Neural cell (in vitro differentiated cells): ENCODE measurements around the gene BCAP31. TPM values are rescaled to one million over a fixed set of nuclear protein-coding genes. Genes with fewer than 3 reads are reported as not detected.
A peak's percentile ranks its signal among the peaks of the same experiment; 100 is the strongest.

Experiments used
- H2AFZ ChIP-seq: fragments of 200-600, 300-800 bp; sonication (generic), shearing (Covaris generic); 2 replicates; pipeline ENCODE4 v1.6.0; 2014; ENCODE audit warnings: low read depth, mild to moderate bottlenecking, antibody characterized with exemption, low read length, moderate library complexity
- H3F3A ChIP-seq: fragments of 200-600 bp; shearing (Covaris generic); 2 replicates; pipeline ENCODE4 v1.6.1; 2016; ENCODE audit warnings: mild to moderate bottlenecking, moderate library complexity, mixed read lengths, antibody characterized with exemption, low read length; ENCODE audit not compliant: insufficient read depth, poor library complexity, severe bottlenecking
- H3K27ac ChIP-seq: fragments of 200-600, 300-800 bp; sonication (generic), shearing (Covaris generic); 2 replicates; pipeline ENCODE4 v1.5.1; 2014; ENCODE audit warnings: mild to moderate bottlenecking, low read length, moderate library complexity
- H3K27me3 ChIP-seq: fragments of 300-800, 200-600 bp; sonication (generic), shearing (Covaris generic); 2 replicates; pipeline ENCODE4 v1.6.0; 2014; ENCODE audit warnings: mild to moderate bottlenecking, low read depth, low read length, moderate library complexity; ENCODE audit not compliant: insufficient read depth
- H3K36me3 ChIP-seq: fragments of 300-800, 200-600 bp; sonication (generic), shearing (Covaris generic); 2 replicates; pipeline ENCODE4 v1.5.1; 2014; ENCODE audit warnings: mild to moderate bottlenecking, antibody characterized with exemption, low read length, moderate library complexity; ENCODE audit not compliant: insufficient read depth
- H3K4me2 ChIP-seq: fragments of 300-800, 200-600 bp; sonication (generic), shearing (Covaris generic); 2 replicates; pipeline ENCODE4 v1.6.0; 2014; ENCODE audit warnings: mild to moderate bottlenecking, low read length
- H3K4me3 ChIP-seq: fragments of 300-800, 200-600 bp; sonication (generic), shearing (Covaris generic); 2 replicates; pipeline ENCODE4 v1.5.1; 2014; ENCODE audit warnings: mild to moderate bottlenecking, low read length, moderate library complexity
- H3K79me2 ChIP-seq: fragments of 200-600 bp; shearing (Covaris generic); replicated peaks from 2 replicates; pipeline ENCODE4 v1.6.0; 2014; ENCODE audit warnings: mild to moderate bottlenecking, low read length, moderate library complexity; ENCODE audit not compliant: insufficient read depth
- H3K9ac ChIP-seq: fragments of 300-800, 200-600 bp; sonication (generic), shearing (Covaris generic); 2 replicates; pipeline ENCODE4 v1.6.1; 2016; ENCODE audit warnings: mild to moderate bottlenecking, low read length, mixed read lengths
- H3K9me2 ChIP-seq: fragments of 200-600 bp; shearing (Covaris generic); 2 replicates; pipeline ENCODE4 v1.6.1; 2016; ENCODE audit warnings: mild to moderate bottlenecking, low read length, mixed read lengths; ENCODE audit not compliant: insufficient read depth
- H3K9me3 ChIP-seq: fragments of 200-600, 300-800 bp; sonication (generic), shearing (Covaris generic); 2 replicates; pipeline ENCODE4 v1.6.1; 2016; ENCODE audit warnings: mild to moderate bottlenecking, mixed run types, low read length, moderate library complexity, mixed read lengths
- H4K20me1 ChIP-seq: fragments of 200-600 bp; shearing (Covaris generic); 2 replicates; pipeline ENCODE4 v1.6.1; 2016; ENCODE audit warnings: mild to moderate bottlenecking, mixed run types; ENCODE audit not compliant: insufficient read depth
- EP300 ChIP-seq: fragments of 450-650 bp; conservative IDR thresholded peaks from 2 replicates; pipeline ENCODE4 v1.6.1; 2014; ENCODE audit warnings: antibody characterized with exemption, mild to moderate bottlenecking, moderate library complexity; ENCODE audit not compliant: poor library complexity, severe bottlenecking
- EZH2 ChIP-seq: fragments of 200-600, 300-800 bp; shearing (Covaris generic), sonication (generic); IDR thresholded peaks from 2 replicates; pipeline ENCODE4 v1.6.1; 2014; ENCODE audit warnings: antibody characterized with exemption, low read length, borderline replicate concordance, mild to moderate bottlenecking; ENCODE audit not compliant: insufficient read depth, poor library complexity, severe bottlenecking
- MXI1 ChIP-seq: fragments of 450-650 bp; conservative IDR thresholded peaks from 2 replicates; pipeline ENCODE4 v1.6.1; 2014; ENCODE audit warnings: antibody characterized with exemption, mild to moderate bottlenecking; ENCODE audit not compliant: poor library complexity, severe bottlenecking
- POLR2AphosphoS5 ChIP-seq: IDR thresholded peaks from 2 replicates; pipeline ENCODE4 v1.6.1; 2012
- RAD21 ChIP-seq: fragments of 450-650 bp; conservative IDR thresholded peaks from 2 replicates; pipeline ENCODE4 v1.6.1; 2014; ENCODE audit warnings: antibody characterized with exemption, mild to moderate bottlenecking, moderate library complexity
- REST ChIP-seq: IDR thresholded peaks from 2 replicates; pipeline ENCODE4 v1.6.1; 2012; ENCODE audit warnings: borderline replicate concordance
- SMC3 ChIP-seq: fragments of 450-650 bp; conservative IDR thresholded peaks from 2 replicates; pipeline ENCODE4 v1.6.1; 2014; ENCODE audit warnings: antibody characterized with exemption, mild to moderate bottlenecking, moderate library complexity; ENCODE audit not compliant: poor library complexity
- TAF1 ChIP-seq: IDR thresholded peaks from 2 replicates; pipeline ENCODE4 v1.6.1; 2012; ENCODE audit warnings: low read depth
- polyA plus RNA-seq: library from polyadenylated mRNA; depleted of rRNA; stranded (reverse); fragments of >200 nt; gene quantifications from 2 replicates; pipeline ENCODE4 v1.2.3, GENCODE V29; 2014
- TF ChIP-seq, protein P1 (sequence below): fragments of 450-650 bp; IDR thresholded peaks from 2 replicates; pipeline ENCODE4 v1.5.1; 2014; ENCODE audit warnings: antibody characterized with exemption, mild to moderate bottlenecking, moderate library complexity; ENCODE audit not compliant: poor library complexity, severe bottlenecking

BCAP31 gene
- polyA plus RNA-seq, 1 donor from 2014 or later: 182 TPM

- H3K4me2 ChIP-seq: no peak overlapping the region
- no peaks in the 10 kb centered on the region for H4K20me1 ChIP-seq
- peak overlapping the region; percentile 81 for H3K27ac ChIP-seq
- peak overlapping the region; percentile 69 for H3K9ac ChIP-seq
- no peaks in the 10 kb centered on the region for H3K27me3 ChIP-seq
- H3K4me3 ChIP-seq: peak overlapping the region; percentile 45
- H3K79me2 ChIP-seq: no peaks in the 10 kb centered on the region
- H3K36me3 ChIP-seq: no peaks in the 10 kb centered on the region
- no peak overlapping the region for H2AFZ ChIP-seq
- no peaks in the 10 kb centered on the region for H3K9me3 ChIP-seq
- TF ChIP-seq TAF1: no peak
- TF ChIP-seq MXI1: no peak
- TF ChIP-seq POLR2AphosphoS5: no peak
- TF ChIP-seq EP300: no peak
- no peak for TF ChIP-seq SMC3
- H3K9me2 ChIP-seq: no peaks in the 10 kb centered on the region
- no peaks in the 10 kb centered on the region for H3F3A ChIP-seq
Measured at GRCh38 chrX:153765138-153766079, 41.2 kb upstream of the BCAP31 start.

GRCh38 chrX:153764786-153765137 lies 40.6 kb upstream of the BCAP31 start:
- Histone ChIP-seq H3K27ac (no peak overlapping the region), H3F3A (no peaks in the 10 kb centered on the region), H2AFZ (no peak overlapping the region), H3K27me3 (no peaks in the 10 kb centered on the region), H3K4me3 (no peak overlapping the region), H3K36me3 (no peaks in the 10 kb centered on the region), H3K79me2 (no peaks in the 10 kb centered on the region), H3K9me2 (no peaks in the 10 kb centered on the region), H3K4me2 (no peak overlapping the region), H3K9ac (peak overlapping the region; percentile 69), H3K9me3 (no peaks in the 10 kb centered on the region), H4K20me1 (no peaks in the 10 kb centered on the region)
- TF ChIP-seq RAD21 (no peak), MXI1 (no peak), EP300 (no peak)
- TF ChIP-seq, protein P1, sequence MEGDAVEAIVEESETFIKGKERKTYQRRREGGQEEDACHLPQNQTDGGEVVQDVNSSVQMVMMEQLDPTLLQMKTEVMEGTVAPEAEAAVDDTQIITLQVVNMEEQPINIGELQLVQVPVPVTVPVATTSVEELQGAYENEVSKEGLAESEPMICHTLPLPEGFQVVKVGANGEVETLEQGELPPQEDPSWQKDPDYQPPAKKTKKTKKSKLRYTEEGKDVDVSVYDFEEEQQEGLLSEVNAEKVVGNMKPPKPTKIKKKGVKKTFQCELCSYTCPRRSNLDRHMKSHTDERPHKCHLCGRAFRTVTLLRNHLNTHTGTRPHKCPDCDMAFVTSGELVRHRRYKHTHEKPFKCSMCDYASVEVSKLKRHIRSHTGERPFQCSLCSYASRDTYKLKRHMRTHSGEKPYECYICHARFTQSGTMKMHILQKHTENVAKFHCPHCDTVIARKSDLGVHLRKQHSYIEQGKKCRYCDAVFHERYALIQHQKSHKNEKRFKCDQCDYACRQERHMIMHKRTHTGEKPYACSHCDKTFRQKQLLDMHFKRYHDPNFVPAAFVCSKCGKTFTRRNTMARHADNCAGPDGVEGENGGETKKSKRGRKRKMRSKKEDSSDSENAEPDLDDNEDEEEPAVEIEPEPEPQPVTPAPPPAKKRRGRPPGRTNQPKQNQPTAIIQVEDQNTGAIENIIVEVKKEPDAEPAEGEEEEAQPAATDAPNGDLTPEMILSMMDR: no peak

DNA sequence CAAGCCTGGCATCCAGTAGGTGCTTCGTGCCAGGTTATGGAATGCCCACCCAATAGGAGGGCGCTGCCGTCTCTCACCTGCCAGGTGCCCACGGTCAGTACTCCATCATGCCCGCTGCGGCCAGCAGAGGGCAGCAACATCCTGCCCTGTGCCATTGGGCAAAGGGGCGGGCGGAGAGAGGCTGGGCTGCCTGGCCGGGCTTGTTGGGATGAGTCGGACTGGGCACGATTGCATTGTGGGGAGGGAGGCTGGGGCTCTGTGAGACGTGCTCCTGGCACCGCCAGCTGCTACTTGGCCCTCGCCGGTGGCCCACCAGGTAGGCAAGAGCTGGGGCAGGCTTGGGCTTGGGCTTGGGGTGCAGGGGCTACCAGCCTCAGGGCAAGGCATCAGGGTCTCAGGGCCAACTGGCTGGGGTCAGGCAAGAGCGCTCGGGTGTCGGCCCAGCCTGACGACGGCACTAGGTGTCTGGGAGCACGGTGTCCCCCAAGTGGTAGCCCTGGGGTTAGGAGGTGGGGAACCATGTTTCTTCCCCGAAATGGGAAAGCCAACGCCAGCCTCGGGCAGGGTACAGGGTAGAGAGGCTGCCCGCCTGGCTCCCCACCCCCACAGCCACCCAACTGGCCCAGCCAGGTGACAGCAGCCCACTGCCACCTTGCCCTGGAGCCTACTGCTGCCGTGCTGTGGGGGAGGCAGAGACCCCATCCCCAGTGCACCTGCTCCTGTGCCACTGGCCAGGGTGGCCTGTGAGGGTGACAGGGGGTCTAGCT lies 40.0 kb upstream of the BCAP31 start, which contains the start of gene PLXNB3:
PLXNB3 (plus strand) TSS at position 261 of the 767 bp plus-strand sequence. CDS start 1,287 bp downstream, outside the sequence.
- no peaks in the 10 kb centered on the region for H3K27me3 ChIP-seq
- no peaks in the 10 kb centered on the region for H3K79me2 ChIP-seq
- no peak within 1 kb of the TSS for H2AFZ ChIP-seq
- H3K4me2 ChIP-seq: no peak within 1 kb of the TSS
- no peaks in the 10 kb centered on the region for H3K9me2 ChIP-seq
- H3F3A ChIP-seq: no peaks in the 10 kb centered on the region
- no peak within 1 kb of the TSS for H3K4me3 ChIP-seq
- no peak within 1 kb of the TSS for H3K27ac ChIP-seq
- no peaks in the 10 kb centered on the region for H3K9me3 ChIP-seq
- no peaks in the 10 kb centered on the region for H4K20me1 ChIP-seq
- peak; percentile 87 for TF ChIP-seq SMC3
- no peak for TF ChIP-seq TAF1
- TF ChIP-seq RAD21: peak; percentile 83
- no peak for TF ChIP-seq EP300
- no peak for TF ChIP-seq POLR2AphosphoS5
- no peak for TF ChIP-seq REST
- TF ChIP-seq MXI1: no peak
- no peak for TF ChIP-seq EZH2
- TF ChIP-seq, protein P1: peak; percentile 81
- peak within 1 kb of the TSS; percentile 69 for H3K9ac ChIP-seq
- no peaks in the 10 kb centered on the region for H3K36me3 ChIP-seq
